Fibroblast of skin of right quadriceps (primary cell): Measurements from ENCODE around the gene C1orf35.
A peak's percentile ranks its signal among the peaks of the same experiment; 100 is the strongest.

Experiments used
- DNase-seq: peaks from one replicate; pipeline ENCODE4 v3.0.0-alpha.2; 2013

The C1orf35 gene

GRCh38 chr1:228109073-228109961 is 6.2 kb upstream of the C1orf35 start, which contains the start of gene MRPL55:
TSS of gene MRPL55 (minus strand) at chr1:228109299. CDS start at chr1:228108260, 1,039 bp downstream.
- peak; percentile 95 for DNase-seq

DNA sequence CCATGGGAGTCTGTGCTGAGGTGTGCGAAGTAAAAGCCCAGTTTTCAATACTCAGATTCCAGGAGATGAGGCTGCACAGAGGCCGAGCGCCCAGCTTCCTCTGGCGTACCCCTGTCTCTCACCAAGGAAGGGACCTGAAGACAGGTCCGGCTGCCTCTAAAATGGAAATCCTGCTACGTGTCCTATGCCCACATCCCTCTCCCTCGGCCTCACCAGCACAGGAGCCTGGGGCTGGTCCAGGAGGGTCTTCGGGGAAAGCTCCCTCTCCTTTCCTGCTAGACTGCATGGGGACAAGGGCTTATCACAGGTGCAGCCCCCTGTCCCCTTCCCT is 5.6 kb upstream of the C1orf35 start:
- DNase-seq: no peak

DNA sequence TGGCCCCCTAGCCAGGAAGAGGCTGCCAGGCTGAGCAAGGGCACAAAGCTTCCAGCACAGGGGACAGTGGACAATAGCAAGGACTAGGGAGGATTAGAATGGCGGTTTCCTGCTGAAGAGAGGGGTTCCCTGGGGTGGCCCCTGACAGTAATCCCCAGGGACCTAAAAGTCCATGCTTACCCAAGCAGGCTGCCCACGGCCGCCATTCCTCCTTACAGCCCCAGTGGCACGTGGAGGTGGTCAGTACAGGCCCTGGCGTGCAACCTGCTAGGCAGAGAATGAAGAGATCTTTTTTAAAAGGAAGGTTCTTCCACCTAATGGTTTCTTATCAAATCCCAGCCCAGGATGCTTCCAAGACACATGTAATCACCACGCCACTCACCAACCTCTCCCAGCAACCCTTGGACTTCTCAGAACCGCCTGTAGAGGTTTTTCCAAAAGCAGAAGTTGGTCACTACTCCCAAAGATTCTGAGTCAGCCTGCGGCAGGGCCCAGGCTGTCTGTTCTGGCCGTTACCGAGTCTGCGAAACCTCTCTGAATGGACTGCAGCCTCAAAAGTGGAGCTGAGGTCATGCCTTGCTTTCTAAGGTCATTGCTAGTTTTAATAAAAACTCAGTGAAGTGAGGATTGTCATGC is 5.0 kb upstream of the C1orf35 start:
- DNase-seq: no peak

- no peak for DNase-seq
Measured at GRCh38 chr1:228107636-228108035, 4.5 kb upstream of the C1orf35 start.

DNA sequence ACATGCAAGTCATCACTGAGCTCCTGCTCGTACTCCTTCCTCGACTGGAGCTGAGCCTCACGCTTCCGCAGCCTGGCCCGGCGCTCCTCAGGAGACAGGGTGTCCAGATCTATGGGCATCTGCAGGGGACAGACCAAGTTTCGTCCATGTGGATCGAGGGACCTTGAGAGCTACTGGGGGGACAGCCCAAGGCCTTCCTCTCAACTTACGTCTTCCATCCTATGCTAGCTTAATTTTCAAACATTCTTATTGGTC is 3.6 kb upstream of the C1orf35 start:
- DNase-seq: no peak

- DNase-seq: no peak
Measured at GRCh38 chr1:228105996-228106799, 3.1 kb upstream of the C1orf35 start.

- DNase-seq: no peak
Measured at GRCh38 chr1:228105270-228105995, 2.3 kb upstream of the C1orf35 start.

- peak; percentile 39 for DNase-seq
Measured at GRCh38 chr1:228104526-228105269, 1.6 kb upstream of the C1orf35 start.

DNA sequence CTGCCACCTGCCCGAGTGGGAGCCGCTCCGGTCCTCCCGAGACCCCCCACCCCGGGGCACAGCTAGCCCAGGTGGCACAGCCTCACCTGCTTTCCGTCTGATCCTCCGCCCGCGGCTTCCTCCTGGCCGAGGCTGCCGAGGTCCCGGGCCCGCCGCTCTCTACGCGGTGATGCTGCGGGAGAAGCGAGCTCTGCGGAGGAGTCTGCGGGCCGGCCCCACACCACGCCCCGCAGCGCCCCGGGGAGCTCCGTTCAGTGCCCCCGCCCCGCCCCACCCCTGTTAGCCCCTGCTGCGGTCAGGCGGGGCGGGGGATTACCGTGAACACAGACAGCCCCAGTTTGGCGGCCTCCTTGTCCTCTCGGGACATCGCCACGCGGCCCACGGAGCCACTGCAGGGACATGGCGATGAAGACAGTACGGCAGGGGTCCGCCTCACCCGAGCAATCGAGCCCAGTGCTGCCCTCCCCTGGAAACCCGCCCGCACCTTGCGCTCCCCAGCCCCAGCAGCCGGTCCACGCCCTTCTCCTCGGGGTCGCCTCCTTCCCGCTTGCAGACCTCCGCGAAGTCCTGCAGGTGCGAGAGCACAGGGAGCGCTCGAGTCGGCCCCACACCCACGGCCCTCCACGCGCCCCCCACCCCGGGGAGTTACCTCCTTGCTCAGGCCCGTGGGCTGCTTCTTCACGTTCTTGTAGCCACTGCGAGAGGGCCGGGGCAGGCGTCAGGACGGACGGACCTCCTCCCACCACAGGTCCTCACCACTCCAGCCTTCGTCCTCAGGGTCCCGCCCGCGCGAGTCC is 933 bp downstream of the C1orf35 start:
- DNase-seq: no peak

- no peak for DNase-seq
Measured at GRCh38 chr1:228101614-228101993, 1.5 kb downstream of the C1orf35 start.

GRCh38 chr1:228100822-228101613 is 2.1 kb downstream of the C1orf35 start:
- DNase-seq: no peak

DNA sequence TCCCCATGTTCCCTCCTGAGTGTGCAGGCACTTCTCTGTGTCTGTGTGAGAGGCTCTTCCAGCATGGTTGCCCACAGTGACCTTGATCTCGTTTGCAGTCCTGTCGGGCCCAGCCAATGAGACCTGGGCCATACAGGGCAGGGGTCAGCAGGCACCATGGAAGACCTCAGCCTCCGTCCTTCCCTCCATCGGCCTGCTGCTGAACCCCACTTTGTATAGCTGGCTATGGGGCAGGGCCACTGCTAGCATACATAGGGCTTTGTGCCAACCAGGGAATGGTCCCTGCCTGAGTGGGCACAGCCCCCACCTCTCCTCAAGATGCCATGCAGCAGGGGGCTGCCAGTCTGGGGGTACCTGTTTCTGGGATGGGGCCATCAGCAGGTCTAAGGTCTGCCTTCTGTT is 3.8 kb downstream of the C1orf35 start:
- DNase-seq: no peak

- DNase-seq: no peak
Measured at GRCh38 chr1:228098323-228098931, 4.7 kb downstream of the C1orf35 start.

- DNase-seq: no peak
Measured at GRCh38 chr1:228097333-228098081, 5.6 kb downstream of the C1orf35 start.

GRCh38 chr1:228096416-228097332 is 6.5 kb downstream of the C1orf35 start:
- no peak for DNase-seq

- DNase-seq: no peak
Measured at GRCh38 chr1:228095938-228096337, 7.2 kb downstream of the C1orf35 start.

DNA sequence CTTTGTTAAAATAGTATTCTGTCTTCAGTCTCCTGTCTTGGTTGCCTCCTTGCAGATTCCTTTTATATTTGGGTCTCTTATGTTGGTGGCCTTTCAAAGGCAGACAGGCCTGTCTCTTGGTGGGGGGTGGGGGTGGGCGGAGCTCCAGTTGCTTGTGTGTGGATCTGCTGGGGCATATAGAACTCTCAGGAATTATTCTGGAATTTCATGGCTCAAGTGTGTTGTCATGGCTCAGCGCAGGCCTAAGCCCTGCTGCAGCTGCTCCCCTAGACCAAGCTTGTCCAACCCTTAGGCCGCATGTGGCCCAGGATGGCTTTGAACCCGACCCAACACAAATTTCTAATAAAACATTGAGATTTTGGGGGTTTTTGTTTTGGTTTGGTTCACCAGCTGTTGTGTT is 8.0 kb downstream of the C1orf35 start:
- no peak for DNase-seq

DNA sequence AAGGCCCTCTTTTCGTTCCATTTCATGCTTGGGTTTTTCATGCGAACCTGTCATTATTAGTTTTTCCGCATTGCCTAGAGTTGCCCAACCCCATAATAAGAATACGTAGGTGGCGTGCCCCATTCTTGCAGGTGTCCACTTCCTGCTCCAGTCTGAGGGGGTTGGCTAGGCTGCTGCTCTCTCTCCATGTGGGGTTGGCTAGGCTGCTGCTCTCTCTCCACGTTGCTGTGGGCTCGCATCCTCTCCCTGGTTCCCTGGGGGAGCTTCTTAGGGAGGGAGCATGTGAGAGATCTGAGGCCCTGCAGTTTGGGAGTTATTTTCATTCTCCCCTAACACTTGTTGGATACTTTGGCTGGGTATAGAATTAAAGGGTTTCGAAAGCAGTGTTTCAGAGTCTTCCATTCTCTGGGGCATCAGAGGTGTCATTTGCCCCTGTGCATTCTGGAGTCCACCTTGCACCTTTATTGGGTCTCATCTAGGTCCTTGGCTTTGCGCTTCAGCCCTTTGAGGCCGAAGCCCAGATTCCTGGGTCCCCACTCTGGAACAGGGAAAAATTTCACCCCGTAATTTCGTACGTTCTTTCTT is 8.6 kb downstream of the C1orf35 start:
- no peak for DNase-seq
